SIG-M5 treated with dmso at 0.1 percent for 504 hours (cell line): ENCODE measurements around the gene WDR33.
"Not testable (repeated sequence)": the region's sequence is repeated elsewhere in the genome, so short reads cannot be mapped to it uniquely, and the experiment has no call there.

ENCODE experiments used
- DNase-seq: peaks from one replicate; lab custom pipeline; 2025; ENCODE audit not compliant: unreplicated experiment; lab: John Stamatoyannopoulos, UW

Gene WDR33

GRCh38 chr2:127810619-127811396, at the start of gene WDR33:
Gene WDR33 (minus strand): TSS chr2:127811171. CDS start chr2:127770981, 40,190 bp downstream.
- peak; percentile 95 for DNase-seq

GRCh38 chr2:127860130-127860529, 49.2 kb upstream of the WDR33 start:
- no peak for DNase-seq

DNA sequence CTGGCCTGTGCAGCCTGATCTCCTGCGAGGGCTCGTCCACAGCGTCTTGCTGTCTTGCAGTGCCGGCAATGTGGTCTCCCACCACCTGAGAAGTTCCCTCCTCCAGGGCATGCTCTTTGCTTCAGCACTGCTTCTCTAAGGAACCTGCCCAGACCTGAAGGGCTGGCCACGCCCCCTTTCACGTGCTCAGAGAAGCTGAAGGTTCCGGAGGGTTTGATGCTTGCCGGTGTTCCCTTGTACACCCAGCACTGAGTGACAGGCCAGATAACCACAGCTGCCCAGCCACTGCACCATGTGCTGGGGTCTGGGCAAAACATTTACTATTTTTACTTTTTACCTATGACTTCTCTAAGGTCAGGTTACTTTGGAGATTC, 48.7 kb upstream of the WDR33 start:
- peak; percentile 45 for DNase-seq

GRCh38 chr2:127857265-127857808, 46.4 kb upstream of the WDR33 start:
- DNase-seq, result peak; percentile 30

- no peak for DNase-seq
Measured at GRCh38 chr2:127853671-127854070, 42.7 kb upstream of the WDR33 start.

DNA sequence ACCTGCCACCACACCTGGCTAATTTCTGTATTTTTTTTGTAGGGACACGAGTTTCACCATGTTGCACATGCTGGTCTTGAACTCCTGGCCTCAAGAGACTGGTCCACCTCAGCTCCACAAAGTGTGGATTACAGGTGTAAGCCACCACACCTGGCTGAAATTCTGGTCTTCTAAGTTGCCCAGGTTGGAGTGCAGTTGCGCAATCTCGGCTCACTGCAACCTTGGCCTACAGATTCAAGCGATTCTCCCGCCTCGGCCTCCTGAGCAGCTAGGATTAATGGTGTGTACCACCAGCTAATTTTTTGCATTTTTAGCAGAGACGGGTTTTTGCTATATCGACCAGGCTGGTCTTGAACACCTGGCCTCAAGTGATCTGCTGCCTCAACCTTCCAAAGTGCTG, 41.4 kb upstream of the WDR33 start:
- no peak for DNase-seq

DNA sequence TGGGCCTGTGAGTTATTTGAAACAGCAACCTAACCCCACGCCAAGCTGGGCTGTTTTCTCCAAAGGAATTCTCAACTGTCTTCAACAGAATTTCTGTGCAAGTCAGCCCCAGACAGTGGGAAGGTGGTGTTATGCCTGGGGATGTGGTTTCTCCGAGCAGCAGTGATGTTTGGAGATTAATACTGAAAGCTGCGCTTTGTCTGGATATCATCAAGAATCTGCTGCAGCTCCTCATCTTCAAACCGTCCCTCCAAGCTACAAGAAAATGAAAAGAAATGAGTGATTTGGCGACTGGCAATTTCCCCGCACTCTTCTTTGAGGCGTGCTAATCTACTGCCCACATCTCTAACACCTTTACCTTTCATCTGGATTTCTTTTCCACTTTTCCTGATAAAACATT, 37.0 kb upstream of the WDR33 start:
- no peak for DNase-seq

GRCh38 chr2:127844973-127845372, 34.0 kb upstream of the WDR33 start:
- DNase-seq, result no peak

DNA sequence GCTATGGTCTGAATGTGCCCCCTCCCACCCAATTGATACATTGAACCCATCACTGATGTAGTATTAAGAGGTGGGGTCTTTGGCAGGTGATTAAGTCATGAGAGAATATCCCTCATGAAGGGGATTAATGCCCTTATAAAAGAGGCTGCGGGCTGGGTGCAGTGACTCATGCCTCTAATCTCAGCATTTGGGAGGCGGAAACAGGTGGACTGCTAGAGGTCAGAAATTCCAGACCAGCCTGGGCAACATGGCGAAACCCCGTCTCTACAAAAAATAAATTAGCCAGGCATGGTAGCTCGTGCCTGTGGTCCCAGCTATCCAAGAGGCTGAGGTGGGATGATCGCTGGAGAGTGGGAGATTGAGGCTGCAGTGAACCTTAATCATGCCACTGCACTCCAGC, 32.7 kb upstream of the WDR33 start:
- no peak for DNase-seq

DNA sequence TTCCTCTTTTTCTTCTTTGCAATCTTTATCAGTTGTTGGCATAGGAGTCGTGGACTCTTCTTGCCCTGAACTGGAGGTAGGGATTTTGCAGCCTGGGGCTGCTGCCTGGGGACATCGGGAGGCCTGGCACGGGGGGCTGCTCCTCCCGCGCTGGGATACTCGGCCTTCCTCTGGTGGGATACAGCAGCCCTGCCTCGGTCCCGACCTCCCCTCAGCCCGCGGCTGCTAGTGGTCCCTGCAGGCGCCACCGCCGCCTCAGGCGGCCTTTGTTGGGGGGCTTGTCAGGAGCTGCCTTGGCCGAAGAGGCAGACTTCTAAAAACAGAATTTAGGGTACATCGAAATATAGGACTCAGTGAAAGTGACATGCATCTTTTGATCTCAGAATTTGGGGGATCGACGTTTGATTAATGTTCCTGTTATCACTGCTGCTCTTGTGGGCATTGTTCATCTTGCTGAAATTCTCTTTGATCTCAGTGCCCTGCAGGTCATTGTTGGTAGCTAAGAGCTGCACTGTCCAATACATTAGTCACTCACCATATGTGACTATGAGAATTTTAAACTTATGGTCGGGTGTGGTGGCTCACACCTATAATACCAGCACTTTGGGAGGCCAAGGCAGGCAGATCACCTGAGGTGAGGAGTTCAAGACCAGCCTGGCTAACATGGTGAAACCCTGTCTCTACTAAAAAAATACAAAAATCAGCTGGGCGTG, 30.7 kb upstream of the WDR33 start:
- DNase-seq, result peak; percentile 45

DNA sequence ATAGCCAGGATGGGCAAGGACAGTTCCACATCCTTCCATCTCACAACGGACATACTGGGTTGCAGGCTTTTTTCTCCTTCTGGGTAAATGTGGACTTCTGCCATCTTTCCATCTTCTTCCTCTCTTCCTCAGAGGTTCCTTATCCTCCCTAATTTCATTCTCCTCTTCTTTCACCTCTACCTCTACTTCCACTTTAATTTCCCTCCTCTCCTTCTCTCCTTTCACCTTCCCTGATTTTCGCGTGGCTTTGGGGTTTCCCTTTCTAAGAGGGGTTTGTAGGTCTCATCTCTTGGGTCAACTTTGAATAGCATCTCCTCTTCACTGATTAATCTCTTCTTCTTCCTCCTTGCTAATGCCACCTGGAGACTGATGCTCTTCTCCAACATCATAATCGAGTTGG, 29.9 kb upstream of the WDR33 start:
- no peak for DNase-seq

DNA sequence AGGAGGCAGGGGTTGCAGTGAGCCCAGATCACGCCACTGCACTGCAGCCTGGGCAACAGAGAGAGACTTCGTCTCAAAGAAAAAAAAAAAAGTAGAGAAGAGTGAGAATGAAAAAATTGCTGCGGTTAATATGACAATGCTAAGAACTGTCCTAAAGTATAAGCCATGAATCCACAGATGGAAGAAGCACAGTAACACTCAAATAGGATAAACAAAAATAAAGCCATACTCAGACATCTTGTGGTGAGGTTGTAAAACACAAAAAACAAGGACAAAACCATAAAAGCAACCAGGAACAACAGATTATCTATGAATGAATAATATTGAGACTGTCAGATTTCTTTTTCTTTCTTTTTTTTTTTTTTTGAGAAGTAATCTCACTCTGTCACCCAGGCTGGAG, 24.0 kb upstream of the WDR33 start:
- no peak for DNase-seq

DNA sequence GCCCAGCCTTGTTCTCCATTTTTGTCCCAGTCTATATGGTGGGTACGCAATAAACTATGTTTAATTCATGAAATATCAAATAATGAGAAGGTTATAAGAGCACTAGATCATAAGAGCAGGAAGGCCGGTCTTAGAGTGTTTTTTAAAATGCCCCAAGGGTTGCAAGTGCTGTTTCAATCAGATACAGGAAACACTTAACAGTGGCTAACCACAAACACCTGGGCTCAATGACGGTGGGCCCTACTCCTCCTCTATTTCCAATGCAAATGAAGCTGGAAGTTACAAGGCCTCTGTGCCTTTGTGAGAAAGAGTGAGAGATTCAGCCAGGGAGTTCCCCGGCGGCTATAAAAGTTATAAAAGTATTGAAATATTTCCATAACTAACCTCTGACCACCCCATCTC, 18.9 kb upstream of the WDR33 start:
- DNase-seq, result no peak

- not testable (repeated sequence) for DNase-seq
Measured at GRCh38 chr2:127826708-127827107, 15.7 kb upstream of the WDR33 start.

DNA sequence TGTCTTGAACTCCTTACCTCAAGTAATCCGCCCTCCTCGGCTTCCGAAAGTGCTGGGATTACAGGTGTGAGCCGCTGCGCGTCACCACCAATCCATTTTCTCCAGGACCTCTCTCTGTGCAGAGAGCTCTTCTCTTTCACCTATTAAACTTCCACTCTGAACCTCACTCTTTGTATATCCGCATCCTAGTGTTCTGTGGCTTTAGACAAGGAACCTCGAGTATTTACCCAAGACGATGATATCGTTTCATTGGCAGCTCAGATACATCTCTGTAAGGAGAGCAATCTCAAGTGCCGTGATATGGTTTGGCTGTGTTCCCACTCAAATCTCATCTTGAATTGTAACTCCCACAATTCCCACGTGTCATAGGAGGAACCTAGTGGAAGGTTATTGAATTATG, 15.1 kb upstream of the WDR33 start:
- DNase-seq, result no peak

DNA sequence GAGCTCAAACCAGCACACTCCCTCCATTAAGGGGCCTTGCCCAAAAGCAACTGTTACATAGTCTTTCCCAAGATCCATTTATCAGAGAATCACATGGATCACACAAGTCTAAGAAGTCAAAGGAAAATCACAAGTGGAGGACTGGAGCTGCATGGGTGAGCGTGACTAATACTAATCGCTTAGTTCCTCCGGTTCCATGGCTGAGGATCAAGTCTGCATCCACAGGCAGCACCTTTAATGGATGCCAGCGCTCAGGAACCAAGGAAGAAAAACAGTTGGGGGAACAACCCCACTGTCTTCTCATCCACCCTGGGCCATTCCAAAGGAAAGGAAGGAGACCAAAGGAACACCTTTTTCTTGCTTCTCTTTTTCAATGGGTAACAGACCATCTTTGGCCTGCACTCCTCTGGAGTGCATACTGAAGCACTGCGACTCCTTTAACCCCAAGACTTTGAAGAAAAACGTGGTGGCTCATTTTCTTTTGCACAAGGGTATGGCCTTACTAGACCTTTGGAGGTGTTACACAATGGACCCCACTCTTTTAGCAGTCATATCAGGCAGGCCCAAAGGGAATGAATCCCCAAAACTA, 9.2 kb upstream of the WDR33 start:
- DNase-seq, result no peak

DNA sequence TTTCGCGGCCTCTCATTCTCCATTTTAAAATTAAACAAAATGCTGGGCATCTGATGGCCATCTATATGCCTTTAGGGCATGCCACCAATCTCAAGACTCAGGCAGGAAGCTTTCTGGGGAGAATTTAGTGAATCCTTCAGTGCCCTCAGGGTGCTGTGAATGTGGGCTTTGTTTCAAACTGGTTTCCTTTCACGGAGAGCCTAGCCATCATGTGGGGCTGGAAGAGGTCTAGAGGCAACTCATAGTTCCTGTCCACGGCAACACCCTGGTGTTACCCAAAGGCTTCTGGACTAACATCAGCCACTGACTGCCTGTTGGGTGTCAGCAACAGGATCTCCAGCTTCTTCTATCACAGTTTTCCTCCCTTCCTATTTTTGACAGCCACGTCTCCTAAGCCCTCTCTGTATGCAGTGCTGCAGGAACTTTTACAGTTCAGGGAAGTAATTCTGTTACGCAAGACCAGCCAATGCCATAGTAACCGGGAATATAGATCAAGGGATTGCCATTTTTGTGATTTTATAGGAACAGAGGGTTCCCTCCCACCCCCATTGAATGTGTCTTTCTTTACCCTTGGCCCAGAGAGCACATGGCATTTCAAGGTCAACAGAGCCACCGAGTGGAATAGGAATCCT, 7.9 kb upstream of the WDR33 start:
- no peak for DNase-seq

- DNase-seq, result no peak
Measured at GRCh38 chr2:127818241-127818640, 7.3 kb upstream of the WDR33 start.

DNA sequence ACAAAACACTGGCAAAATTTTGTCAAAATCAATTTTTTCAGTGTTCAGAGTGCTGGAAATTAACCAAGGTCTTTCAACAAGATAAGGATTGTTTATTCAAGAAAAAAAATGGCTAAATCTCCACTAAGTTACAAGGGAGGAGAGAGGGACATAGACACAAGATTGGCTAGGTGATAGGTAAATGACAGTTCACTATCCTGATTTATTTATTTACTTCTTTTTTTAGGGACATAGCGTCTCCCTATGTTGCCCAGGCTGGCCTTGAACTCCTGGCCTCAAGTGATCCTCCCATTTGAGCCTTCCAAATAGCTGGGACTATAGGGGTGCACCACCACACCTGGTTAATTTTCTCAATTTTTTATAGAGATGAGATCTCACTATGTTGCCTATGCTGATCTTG, 3.7 kb upstream of the WDR33 start:
- DNase-seq, result no peak

- not testable (repeated sequence) for DNase-seq
Measured at GRCh38 chr2:127812441-127812840, 1.5 kb upstream of the WDR33 start.
